Measurements from ENCODE around the gene TBX20.

The TBX20 gene

DNA sequence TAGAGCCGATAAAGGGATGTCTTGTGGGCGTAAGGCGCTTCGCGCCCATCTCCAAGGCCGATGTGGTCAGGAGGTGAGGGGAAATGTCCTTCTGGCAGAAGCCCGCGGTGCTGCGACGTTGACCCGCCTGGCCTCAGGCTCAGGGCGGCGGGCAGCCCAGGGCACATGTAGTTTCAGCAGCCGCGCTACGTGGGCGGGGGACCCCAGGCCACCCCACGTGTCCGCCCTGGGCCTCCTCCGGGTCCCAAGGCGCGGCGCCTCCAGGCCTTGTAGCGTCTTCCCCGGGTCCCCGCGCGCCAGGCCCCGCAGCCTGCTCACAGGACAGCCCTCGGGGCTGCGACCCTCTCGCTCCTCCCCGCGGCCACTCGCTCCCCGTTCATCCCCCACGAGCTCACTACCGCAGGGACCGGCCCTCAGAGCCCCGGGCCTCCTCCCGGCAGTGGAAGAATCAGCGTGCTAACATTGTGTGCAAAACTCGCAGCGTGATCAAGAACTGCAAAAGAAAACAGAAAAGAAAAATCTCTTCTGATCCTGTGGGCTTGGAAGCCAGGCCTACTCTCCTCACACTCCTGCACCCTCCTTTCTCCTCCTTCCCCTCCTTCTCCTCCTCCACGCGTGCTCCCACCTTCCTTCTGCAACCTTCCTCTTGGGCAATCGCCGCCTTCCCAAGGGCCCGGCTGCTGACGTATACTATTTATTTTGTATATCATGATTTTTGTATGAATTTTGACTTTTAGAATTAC lies 4.4 kb upstream of the TBX20 start:
- TF ChIP-seq, protein P1, sequence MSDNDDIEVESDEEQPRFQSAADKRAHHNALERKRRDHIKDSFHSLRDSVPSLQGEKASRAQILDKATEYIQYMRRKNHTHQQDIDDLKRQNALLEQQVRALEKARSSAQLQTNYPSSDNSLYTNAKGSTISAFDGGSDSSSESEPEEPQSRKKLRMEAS (IDR thresholded peaks at IDR 0.05; ENCODE audit: low read depth, low read length) = no peak
- TF ChIP-seq MYC (IDR thresholded peaks at IDR 0.05; ENCODE audit: low read depth, low read length) = no peak
- no peak for TF ChIP-seq POLR2A (IDR thresholded peaks at IDR 0.05; ENCODE audit: extremely low read depth, insufficient read length)
- TF ChIP-seq, protein P2, sequence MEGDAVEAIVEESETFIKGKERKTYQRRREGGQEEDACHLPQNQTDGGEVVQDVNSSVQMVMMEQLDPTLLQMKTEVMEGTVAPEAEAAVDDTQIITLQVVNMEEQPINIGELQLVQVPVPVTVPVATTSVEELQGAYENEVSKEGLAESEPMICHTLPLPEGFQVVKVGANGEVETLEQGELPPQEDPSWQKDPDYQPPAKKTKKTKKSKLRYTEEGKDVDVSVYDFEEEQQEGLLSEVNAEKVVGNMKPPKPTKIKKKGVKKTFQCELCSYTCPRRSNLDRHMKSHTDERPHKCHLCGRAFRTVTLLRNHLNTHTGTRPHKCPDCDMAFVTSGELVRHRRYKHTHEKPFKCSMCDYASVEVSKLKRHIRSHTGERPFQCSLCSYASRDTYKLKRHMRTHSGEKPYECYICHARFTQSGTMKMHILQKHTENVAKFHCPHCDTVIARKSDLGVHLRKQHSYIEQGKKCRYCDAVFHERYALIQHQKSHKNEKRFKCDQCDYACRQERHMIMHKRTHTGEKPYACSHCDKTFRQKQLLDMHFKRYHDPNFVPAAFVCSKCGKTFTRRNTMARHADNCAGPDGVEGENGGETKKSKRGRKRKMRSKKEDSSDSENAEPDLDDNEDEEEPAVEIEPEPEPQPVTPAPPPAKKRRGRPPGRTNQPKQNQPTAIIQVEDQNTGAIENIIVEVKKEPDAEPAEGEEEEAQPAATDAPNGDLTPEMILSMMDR (IDR thresholded peaks at IDR 0.05; ENCODE audit: low read depth, low read length) = no peak

DNA sequence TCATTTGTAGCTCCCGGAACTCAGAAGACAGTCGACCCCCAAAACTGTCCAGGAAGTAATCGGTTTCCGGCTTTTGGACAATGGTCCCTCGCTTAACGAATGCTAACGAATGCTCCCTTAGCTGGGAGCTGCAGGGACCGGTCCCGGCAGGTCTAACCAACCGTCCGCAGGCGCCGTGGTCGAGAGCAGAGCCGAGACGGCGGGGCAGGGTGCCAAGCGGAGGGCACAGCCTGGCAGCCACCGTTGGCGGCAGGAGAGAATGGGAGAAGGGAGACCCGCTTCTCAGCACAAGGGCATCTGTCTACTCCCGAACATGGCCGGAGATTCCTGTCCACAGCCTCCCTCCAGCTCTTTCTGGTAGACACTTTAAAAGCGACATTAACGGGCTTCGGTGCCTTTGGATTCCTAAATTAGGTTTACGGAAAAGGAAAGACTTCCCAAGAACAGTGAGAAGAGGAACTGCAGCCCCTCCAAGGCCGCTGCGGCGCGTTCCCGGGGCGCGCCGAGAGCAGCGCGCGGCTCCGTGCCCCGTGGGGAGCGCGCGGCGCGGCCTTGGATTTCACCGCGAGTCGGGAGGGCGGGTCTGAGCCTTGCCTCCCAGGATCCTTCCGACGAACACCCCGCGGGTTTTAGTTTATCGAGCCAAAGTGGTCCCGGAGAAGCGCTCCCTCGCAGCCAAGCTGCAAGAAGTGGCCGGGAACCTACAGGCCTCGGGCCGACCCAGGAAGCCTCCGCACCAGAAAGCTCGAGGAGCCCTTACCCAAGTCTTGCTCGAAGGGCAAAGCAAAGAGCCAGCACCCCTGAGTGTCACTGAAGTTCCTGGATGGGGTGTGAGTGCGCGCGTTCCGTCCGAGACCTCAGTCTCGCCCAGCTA lies 3.6 kb upstream of the TBX20 start:
- no peak for TF ChIP-seq MYC (IDR thresholded peaks at IDR 0.05; ENCODE audit: low read depth, low read length)
- TF ChIP-seq, protein P2 (IDR thresholded peaks at IDR 0.05; ENCODE audit: low read depth, low read length) = no peak
- TF ChIP-seq, protein P1 (IDR thresholded peaks at IDR 0.05; ENCODE audit: low read depth, low read length) = no peak
- TF ChIP-seq POLR2A (IDR thresholded peaks at IDR 0.05; ENCODE audit: extremely low read depth, insufficient read length) = no peak
- no peak overlapping the region for H3K4me3 ChIP-seq (ENCODE audit: low read depth, low read length)
- DNase-seq (ENCODE audit: low read depth) = no peak

More for the DNA sequence above, 4.4 kb upstream of the TBX20 start:
- H3K4me3 ChIP-seq (ENCODE audit: low read depth, low read length) = no peak overlapping the region
- no peak for DNase-seq (ENCODE audit: low read depth)

GRCh38 chr7:35256256-35257175 lies 2.6 kb upstream of the TBX20 start:
- TF ChIP-seq, protein P1 (IDR thresholded peaks at IDR 0.05; ENCODE audit: low read depth, low read length) = no peak
- TF ChIP-seq, protein P2 (IDR thresholded peaks at IDR 0.05; ENCODE audit: low read depth, low read length) = no peak
- TF ChIP-seq POLR2A (IDR thresholded peaks at IDR 0.05; ENCODE audit: extremely low read depth, insufficient read length) = no peak
- no peak for TF ChIP-seq MYC (IDR thresholded peaks at IDR 0.05; ENCODE audit: low read depth, low read length)
- H3K4me3 ChIP-seq (ENCODE audit: low read depth, low read length) = no peak overlapping the region
- DNase-seq (ENCODE audit: low read depth) = no peak

GRCh38 chr7:35255443-35256255 lies 1.7 kb upstream of the TBX20 start:
- TF ChIP-seq MYC (IDR thresholded peaks at IDR 0.05; ENCODE audit: low read depth, low read length) = no peak
- TF ChIP-seq POLR2A (IDR thresholded peaks at IDR 0.05; ENCODE audit: extremely low read depth, insufficient read length) = no peak
- TF ChIP-seq, protein P2 (IDR thresholded peaks at IDR 0.05; ENCODE audit: low read depth, low read length) = no peak
- TF ChIP-seq, protein P1 (IDR thresholded peaks at IDR 0.05; ENCODE audit: low read depth, low read length) = no peak
- no peak for DNase-seq (ENCODE audit: low read depth)
- H3K4me3 ChIP-seq (ENCODE audit: low read depth, low read length) = no peak overlapping the region

All from NB4 (cell line).